GM13977 (cell line): ENCODE measurements around the gene TNFSF13B.
"Not testable (repeated sequence)": the region's sequence is repeated elsewhere in the genome, so short reads cannot be mapped to it uniquely, and the experiment has no call there.

Experiments used
- DNase-seq: peaks from one replicate; pipeline ENCODE4 v3.0.0; 2012; ENCODE audit warnings: low spot score
- in situ Hi-C: fragments of 300-500 bp; cut with MboI; formaldehyde crosslinking; loops from one replicate; pipeline ENCODE4 v1.12.0; 2022; ENCODE audit warnings: low sequenced_read_pairs, low pct_unique_long_range_greater_than_20kb, mixed read lengths, inconsistent platforms; ENCODE audit not compliant: unreplicated experiment
- TF ChIP-seq, protein P1 (sequence below): IDR thresholded peaks from 2 replicates; pipeline ENCODE4 v1.5.1; 2012; ENCODE audit warnings: mild to moderate bottlenecking, control low read depth; ENCODE audit not compliant: insufficient read depth; ENCODE audit errors: extremely low read depth, missing control alignments

Gene TNFSF13B

GRCh38 chr13:108304170-108305016 is 34.9 kb downstream of the TNFSF13B start:
- in situ Hi-C loops: no loop called here
- TF ChIP-seq, protein P1, sequence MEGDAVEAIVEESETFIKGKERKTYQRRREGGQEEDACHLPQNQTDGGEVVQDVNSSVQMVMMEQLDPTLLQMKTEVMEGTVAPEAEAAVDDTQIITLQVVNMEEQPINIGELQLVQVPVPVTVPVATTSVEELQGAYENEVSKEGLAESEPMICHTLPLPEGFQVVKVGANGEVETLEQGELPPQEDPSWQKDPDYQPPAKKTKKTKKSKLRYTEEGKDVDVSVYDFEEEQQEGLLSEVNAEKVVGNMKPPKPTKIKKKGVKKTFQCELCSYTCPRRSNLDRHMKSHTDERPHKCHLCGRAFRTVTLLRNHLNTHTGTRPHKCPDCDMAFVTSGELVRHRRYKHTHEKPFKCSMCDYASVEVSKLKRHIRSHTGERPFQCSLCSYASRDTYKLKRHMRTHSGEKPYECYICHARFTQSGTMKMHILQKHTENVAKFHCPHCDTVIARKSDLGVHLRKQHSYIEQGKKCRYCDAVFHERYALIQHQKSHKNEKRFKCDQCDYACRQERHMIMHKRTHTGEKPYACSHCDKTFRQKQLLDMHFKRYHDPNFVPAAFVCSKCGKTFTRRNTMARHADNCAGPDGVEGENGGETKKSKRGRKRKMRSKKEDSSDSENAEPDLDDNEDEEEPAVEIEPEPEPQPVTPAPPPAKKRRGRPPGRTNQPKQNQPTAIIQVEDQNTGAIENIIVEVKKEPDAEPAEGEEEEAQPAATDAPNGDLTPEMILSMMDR: no peak
- no peak for DNase-seq

GRCh38 chr13:108305655-108306054 is 36.1 kb downstream of the TNFSF13B start:
- DNase-seq: no peak
- TF ChIP-seq, protein P1: no peak
- in situ Hi-C loops: no loop called here

DNA sequence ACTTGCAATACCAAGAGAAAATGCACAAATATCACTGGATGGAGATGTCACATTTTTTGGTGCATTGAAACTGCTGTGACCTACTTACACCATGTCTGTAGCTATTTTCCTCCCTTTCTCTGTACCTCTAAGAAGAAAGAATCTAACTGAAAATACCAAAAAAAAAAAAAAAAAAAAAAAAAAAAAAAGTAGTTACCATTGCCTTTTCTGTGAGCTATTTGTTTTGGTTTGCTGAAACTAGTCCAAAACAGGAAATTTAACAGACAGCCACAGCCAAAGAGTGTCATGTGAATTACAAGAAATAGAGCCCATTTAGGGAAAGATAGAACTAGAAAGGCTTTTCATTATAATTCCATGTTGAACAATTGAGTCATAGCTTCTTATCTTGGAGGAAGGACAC is 37.3 kb downstream of the TNFSF13B start:
- in situ Hi-C loops: no loop called here
- TF ChIP-seq, protein P1: no peak
- no peak for DNase-seq

- in situ Hi-C loops, DNase-seq: not testable (repeated sequence)
These were observed 42.1 kb downstream of the TNFSF13B start for GRCh38 chr13:108311596-108311995.

DNA sequence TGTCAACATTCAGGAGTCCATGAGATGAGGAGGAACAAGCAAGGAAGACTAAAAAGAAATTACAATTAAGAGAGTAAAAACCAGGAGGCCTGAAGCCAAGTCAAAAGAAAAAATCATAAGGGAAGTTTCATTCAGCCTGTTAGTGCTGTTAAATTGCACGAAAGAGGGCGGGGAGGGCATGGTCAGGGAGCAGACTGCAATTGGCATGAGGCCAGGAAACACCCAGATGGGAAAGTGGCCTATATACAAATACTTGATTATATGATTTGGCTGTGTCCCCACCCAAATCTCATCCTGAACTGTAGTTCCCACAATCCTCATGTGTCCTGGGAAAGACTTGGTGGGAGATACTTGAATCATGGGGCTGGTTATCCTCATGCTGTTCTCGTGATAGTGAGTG is 43.9 kb downstream of the TNFSF13B start:
- DNase-seq: no peak
- TF ChIP-seq, protein P1: no peak

GRCh38 chr13:108315273-108315672 is 45.8 kb downstream of the TNFSF13B start:
- TF ChIP-seq, protein P1: no peak
- in situ Hi-C loops: no loop called here
- DNase-seq: no peak

More for the DNA sequence above, 43.9 kb downstream of the TNFSF13B start:
- in situ Hi-C loops: no loop called here

- DNase-seq: no peak
- TF ChIP-seq, protein P1: no peak
- in situ Hi-C loops: no loop called here
These were observed 46.5 kb downstream of the TNFSF13B start for GRCh38 chr13:108315991-108316390.
